GM19043 (cell line): Measurements from ENCODE around the gene CTDSP2.
"Not testable (repeated sequence)": the region's sequence is repeated elsewhere in the genome, so short reads cannot be mapped to it uniquely, and the experiment has no call there.

Experiments
- ATAC-seq: cut with Tn5 transposase; IDR thresholded peaks from one replicate; pipeline ENCODE4 v1.9.1; 2021; ENCODE audit warnings: low read depth; ENCODE audit not compliant: unreplicated experiment

Gene CTDSP2, protein sequence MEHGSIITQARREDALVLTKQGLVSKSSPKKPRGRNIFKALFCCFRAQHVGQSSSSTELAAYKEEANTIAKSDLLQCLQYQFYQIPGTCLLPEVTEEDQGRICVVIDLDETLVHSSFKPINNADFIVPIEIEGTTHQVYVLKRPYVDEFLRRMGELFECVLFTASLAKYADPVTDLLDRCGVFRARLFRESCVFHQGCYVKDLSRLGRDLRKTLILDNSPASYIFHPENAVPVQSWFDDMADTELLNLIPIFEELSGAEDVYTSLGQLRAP

GRCh38 chr12:57846577-57847319 is at the start of gene CTDSP2:
Gene CTDSP2, minus strand, starts transcription at chr12:57846729. Its CDS starts 294 bp downstream, at chr12:57846435.
- peak; percentile 34 for ATAC-seq

DNA sequence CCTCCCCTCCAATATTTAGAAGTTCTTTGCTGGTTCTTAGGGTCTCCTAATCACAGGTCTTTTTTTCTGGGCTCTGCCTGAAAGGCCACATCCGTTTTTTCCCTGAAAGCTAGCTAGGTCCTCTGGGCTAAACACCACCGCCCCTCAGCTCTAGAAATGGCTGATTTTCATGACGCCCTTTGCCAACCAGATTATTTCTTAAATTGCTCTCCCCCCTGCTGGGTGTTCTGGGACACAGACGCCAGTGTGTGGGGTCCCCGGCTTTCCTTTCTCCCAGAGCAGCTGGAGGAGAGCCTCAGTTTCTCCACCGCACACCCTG is 49.5 kb upstream of the CTDSP2 start:
- no peak for ATAC-seq

GRCh38 chr12:57895389-57896114 is 49.0 kb upstream of the CTDSP2 start:
- ATAC-seq, result no peak

DNA sequence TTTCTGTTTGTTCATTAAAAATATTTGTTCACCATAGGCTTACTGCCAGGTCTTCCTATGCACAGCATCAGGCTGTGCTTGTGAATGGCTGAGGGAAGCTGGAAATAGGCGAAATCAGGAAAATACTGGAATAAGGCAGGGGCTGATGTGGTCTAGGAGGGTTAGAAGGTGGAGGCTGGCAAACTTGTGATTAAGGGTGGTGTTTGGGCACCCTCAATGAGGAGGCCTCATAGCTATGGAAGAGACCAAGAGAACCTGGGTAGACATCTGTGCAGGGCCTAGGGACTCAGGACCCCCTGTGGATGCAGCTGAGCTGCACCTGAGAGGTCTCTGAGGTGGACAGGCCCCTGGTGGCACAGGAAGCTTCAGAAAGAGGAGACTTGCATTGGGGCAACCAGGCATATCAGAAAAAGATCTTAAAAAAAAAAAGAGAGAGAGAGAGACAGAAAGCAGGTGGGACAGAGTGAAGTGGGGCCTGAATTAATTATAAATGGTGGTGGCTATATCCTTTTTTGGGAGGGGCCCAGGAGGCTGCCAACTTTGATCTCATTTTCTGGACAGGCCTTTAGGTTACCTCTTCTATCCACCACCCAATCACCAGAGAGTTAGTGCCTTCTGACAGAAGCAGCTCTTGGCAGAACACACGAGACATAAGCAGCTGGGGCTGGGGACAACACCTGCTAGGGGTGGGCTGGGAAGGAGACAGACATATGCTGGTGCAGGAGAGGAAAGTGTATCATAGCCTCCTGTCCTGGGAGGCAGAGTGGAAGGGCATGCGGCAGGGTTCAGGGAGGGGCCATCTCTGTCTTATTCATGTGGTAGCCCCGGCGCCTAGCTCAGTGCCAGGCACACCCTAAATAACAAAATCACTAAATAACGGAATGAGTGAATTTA is 48.1 kb upstream of the CTDSP2 start:
- no peak for ATAC-seq

- ATAC-seq, result no peak
These were observed 47.2 kb upstream of the CTDSP2 start for GRCh38 chr12:57893431-57894353.

DNA sequence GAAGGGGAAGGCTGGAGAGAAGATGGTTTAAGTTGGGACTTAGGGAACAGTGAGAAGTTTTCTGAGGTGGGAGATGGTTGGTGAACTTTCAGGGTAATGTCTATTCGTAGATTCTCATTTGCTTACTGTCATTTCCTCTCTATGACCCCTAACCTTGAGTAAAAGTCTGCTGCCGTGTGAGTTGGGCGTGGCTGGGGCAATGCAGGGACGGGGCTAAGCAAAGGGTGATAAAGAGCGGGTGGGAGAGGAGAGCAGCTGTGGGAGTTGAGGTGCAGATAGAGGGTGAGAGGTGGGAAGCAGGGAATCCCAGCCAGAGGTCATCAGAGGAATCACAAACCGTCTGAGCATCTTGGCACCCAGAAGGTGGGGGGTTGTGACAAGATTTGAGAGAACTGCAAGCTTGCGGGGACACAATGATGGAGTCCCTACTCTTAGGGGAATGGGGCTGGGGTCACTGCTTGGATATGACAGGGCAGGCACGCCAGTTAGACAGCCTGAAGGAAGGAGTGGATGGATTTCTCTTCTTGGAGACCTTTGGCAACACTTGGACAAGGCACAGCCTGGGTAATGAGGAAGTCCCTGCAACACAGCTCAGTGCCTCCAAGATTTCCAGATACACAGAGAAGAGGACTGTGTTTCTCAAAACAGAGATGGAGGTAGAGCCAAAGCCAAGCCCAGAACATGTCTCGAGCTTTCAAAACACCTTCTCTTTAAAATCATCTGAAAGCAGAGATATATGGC is 45.9 kb upstream of the CTDSP2 start:
- no peak for ATAC-seq

DNA sequence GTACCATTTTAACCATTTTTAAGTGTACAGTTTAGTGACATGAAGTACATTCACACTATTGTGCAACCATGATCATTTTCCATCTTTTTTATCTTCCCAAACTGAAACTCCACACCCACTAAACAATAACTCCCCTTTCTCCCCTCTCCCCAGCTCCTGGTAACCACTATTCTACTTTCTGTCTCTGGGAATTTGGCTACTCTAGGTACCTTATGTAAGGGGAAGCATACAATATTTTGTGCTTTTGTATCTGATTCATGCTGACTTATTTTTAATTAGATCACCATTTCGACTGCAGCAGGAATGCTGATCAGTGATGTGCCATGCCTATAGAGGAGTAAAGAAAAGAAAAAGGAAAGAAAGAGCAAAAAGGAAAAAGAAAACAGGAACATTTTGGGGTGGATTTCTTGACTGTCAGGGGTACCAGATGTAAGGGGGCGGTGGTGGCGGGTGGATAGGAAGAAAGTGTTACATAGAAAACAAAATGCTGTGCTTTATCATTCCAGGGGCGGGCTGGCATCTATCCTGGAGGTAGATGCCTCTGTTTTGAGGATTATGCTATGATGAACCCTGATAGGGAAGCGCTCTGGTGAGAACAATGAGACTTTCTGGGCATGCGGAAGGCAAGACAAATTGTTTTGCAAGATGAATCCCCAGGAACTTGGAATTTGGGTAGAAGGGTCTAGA is 45.2 kb upstream of the CTDSP2 start:
- ATAC-seq, result no peak

DNA sequence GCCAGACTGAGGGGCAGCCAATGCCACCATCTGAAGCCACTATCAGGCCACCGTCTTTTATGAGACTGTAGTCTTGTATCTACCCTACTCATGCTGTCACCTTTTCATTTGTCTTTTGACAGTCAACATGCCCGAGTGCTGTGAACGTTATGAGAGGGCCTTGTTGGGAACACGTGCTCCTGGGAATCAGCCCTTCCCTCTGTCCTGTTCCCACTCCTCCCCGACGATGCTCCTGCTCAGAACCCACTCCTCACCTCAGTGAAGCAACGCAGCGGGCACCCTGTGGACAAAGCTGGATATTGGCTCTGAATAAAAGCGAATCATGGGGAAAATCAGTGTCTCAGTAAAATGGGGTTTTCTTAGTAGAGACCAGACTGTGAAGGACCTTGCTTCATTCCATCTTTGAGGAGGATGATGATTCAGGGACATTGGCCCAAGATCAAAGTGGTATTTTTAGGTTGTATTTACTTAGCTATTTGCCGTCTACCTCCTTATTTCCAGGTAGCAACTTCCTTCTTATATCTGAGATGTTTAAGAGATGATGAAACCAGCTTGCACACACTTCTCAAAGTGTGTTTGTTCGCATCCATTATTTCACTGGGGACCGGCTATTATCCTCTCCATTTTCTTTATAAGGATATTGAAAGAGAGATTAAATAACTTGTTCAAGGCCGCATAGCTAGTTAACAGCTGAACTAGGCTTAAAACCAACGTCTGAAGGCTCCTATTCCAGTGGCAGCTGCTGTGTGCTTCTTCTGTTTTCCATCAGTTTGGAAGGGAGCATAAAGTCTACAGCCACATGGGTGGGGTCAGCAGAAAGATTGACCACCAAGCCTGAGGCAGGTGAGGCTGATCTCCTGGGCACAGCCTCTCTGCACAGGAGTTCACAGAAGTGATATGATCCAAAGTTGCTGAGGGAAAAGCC is 43.9 kb upstream of the CTDSP2 start:
- ATAC-seq, result no peak

DNA sequence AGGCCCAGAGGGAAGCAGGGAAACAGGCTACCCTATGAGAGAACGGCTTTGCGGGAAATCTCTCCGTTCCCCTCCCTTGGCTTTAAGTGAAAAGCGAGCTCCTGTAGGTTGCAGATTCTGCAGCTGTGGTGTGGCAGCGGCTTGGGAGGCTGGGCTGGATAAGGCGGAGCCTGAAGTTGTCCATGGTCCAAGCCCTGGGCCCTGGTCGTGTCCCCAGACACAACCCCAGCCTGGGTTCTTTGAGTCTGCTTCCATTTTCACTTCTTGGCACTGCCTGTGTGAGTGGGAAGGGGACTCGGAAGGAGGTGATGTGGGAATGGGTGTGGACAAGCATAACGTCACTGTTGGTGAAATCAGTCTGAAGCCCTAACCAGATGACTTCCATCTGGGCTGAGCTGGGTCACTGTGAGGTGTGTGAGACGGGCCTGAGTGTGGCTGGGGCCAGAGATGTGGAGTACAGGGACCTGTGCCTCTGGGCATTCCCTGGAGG is 43.0 kb upstream of the CTDSP2 start:
- ATAC-seq, result no peak

DNA sequence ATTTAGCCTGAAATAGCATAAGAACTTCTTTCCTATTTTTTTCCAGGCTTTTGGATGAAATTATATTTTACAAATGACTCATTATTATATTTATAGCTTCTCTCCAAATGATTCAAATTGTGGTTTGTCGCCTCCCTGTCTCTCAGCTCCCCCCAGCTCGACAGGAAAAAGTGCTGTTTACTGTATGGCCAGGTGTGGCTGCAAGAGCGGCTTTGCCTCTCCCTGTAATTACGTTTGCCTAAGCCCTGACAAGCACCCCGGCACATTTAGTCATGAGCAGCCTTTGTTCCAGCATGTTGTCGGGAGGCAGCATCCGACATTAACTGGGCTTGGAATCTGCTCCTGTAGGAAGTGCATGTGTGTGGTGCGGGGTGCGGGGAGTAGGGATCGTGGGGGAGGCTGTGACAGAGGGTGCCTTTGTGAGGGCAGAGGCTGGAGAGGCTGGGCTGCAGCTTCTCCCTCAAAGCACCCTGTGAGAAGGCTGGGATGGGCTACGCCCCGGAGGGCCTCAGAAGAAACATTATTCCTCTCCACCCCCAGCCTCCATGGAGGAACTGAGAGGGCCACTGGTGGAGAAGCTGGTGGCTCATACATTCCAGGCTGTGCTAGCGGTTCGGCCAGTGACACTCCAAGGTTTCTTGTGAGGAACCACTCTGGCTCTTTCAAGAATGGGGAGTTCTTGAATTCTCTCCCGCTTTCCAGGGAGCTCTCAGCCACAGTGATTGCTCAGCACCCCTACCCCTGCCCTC is 42.1 kb upstream of the CTDSP2 start:
- ATAC-seq, result no peak

DNA sequence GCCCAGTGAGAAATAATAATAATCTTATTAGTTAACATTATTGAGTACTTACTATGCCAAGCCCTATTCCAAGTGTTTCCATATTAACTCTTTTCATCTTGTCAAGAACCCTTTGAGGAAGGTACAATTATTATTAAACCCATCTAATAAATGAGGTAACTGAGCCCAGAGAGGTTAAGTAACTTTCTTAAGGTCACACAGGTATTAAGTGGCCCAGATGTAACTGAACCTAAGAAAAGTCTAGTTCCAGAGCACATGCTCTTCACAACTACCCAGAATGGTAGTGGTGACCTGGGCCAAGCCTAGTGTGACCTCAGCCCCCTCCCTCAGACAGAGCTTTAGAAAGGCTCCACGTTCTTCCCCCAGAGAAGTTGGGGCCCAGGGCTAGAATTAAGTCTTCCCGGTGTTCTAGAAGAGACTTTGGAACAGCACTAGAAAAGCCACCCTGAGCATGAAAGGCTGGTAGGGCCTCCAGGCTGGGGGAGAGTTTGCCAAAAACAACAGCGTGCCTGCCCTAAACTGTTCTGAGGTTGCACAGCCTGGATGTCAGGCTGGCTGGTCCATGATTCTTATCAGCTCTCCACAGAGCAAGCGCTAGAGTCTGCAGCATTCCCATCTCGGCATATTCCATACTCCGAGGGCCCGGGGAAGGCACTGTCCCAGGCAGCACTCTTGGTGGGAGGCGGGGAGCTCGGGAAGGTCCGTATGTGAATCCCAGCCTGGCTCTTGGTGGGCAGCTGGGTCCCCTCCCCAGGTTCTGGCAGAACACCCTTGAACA is 41.3 kb upstream of the CTDSP2 start:
- no peak for ATAC-seq

- ATAC-seq, result not testable (repeated sequence)
These were observed 40.4 kb upstream of the CTDSP2 start for GRCh38 chr12:57886964-57887363.

GRCh38 chr12:57886542-57886941 is 40.0 kb upstream of the CTDSP2 start:
- ATAC-seq, result no peak

GRCh38 chr12:57885207-57885606 is 38.7 kb upstream of the CTDSP2 start:
- no peak for ATAC-seq

DNA sequence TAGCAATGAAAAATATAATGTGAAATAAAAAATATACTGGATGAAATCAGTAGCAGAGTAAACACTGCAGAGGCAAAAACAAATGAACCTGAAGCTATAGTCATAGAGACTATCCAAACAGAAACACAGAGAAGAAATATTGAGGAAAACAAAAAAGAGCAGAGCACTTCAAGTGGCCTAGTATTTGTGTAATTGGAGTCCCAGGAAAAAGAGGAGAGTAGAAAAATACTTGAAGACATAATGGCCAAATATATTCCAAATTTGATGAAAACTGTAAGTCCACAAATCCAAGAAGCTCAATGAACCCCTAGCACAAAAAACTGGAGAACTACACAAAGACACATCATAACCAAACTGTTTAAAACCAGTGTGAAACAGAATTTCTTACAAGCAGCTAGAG is 37.2 kb upstream of the CTDSP2 start:
- no peak for ATAC-seq

- no peak for ATAC-seq
These were observed 36.5 kb upstream of the CTDSP2 start for GRCh38 chr12:57883057-57883456.
